ENCODE data around the gene HOXA9.

The HOXA9 gene

DNA sequence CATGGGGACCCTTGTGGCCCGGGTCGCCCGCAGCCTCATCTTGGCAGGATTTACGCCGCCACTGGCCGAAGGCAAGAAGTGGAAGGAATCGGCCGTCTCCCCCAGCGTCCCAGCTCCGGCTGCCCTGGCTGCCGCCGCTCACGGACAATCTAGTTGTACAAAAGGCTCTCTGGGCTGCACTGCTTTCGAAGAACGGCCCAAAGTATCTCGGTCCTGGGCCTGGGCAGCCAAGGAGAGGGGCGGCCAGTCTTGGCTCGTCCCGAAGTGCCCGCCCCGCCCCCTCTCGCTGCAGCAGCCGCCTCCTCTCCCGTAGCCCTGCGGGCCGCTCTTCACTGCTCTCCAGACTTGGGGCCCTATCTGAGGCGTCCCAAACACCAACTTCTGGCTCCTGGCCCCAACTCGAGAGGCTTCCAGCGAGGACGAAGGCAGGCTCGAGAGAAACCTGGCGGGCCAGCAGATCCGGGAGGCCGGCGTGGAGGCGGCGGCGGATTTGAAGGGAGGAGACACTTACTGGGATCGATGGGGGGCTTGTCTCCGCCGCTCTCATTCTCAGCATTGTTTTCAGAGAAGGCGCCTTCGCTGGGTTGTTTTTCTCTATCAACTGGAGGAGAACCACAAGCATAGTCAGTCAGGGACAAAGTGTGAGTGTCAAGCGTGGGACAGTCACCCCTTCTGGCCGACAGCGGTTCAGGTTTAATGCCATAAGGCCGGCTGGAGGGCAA lies 809 bp downstream of the HOXA9 start:
- DNase-seq (ENCODE audit: low spot score): no peak

- DNase-seq (ENCODE audit: low spot score): no peak
Observed at GRCh38 chr7:27164045-27164366, 1.3 kb downstream of the HOXA9 start.

DNA sequence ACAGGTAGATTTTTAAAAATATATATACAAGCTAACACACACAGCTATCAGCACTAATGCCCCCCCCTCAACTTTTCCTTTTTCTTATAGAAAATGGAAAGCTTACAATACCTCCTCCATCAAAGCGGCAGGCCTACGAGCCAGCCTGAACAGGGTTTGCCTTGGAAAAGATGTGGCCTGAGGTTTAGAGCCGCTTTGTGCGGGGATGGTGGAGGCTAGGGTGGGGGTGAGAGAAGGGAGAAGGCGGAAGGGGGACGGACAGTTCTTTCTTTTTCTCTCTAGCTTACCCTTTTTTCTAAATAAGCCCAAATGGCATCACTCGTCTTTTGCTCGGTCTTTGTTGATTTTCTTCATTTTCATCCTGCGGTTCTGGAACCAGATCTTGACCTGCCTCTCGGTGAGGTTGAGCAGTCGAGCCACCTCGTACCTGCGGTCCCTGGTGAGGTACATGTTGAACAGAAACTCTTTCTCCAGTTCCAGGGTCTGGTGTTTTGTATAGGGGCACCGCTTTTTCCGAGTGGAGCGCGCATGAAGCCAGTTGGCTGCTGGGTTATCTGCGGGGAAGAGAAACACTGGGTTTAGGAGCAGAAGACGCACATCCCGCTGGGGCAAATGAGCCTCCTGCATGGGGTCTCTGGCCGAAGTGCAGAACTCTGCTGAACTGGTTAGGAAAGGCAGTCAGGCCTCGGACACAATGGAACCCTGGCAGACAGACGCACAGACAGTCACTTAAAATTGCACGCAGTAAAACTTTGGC lies 1.9 kb downstream of the HOXA9 start:
- DNase-seq (ENCODE audit: low spot score): no peak

GRCh38 chr7:27162561-27163287 lies 2.6 kb downstream of the HOXA9 start:
- no peak for DNase-seq (ENCODE audit: low spot score)

GRCh38 chr7:27161721-27162560 lies 3.4 kb downstream of the HOXA9 start:
- no peak for DNase-seq (ENCODE audit: low spot score)

DNA sequence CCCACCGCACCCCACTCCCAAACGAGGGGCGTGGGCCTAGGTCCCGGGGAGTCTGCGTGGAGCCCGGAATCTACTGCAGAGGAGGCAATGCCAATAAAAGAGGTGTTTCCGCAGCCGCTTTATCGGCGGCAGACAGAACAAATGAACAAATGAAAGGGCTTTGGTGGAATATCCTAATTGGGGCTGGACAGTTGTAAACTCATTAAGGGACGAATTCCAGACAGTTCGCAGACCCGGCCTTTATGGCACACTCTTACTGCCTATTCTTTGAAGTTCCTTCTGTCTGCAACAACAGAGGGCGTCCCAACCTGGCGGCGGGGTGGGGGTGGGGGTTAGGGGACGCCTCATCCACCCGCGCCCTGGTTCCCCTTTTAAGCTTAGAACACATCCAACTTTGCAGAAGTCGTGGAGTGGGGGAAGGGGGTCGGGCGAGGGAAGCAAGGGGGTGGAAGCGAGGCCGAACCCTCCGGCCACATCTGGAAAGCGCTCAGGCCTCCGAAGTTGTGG lies 4.1 kb downstream of the HOXA9 start:
- DNase-seq (ENCODE audit: low spot score): no peak

DNA sequence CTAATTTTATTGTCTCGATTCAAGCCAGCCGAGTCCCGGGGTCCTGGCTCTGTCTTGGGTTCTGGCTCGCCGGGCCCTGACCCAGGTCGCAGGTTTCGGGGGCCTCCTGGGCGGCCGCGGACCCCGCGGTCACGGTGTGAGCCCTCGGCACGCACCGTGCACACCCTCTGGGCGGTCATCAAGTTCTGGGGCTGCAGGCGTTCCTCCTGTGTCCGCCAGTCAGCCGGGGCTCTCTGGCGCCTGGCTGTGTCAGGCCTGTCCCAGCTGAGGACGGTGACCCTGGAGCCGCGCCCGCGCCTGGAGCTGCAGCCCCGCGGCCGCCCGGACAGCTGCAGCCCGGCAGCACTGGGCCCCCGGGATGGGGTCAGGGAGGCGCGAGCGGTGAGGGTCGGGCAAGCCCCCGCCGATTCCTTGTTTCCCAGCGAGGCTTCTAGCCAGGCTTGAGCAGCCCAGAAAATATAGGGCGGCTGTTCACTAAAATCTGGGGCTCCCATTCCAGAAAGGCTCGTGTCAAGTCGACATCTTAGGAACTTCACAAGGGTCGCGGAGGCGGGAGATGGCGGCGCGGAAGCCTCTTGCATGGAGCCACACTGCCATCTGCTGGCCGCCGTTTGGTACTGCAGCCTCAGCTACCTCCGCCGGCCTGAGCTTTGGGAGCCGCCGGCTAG lies 4.7 kb downstream of the HOXA9 start:
- peak; percentile 65 for DNase-seq (ENCODE audit: low spot score)

DNA sequence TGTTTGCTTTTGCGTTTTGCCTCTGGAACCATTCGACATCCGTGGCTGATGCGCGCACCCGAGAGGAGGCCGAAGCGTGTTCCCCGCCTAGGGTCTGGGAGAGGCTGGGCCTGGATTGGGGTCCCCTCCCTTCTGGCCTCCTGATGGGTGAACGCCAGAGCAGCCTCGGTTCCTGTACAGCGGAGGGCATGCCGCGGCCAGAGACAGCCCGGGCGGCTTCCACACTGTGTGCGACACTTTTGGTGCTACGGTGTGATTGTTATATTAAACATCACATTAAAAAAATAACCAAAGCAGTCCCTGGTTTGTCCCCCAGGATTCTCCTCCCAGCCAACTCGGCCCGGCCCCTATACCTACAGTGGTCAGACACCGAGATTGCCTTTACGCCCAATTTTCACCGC lies 5.2 kb downstream of the HOXA9 start:
- DNase-seq (ENCODE audit: low spot score): no peak

DNA sequence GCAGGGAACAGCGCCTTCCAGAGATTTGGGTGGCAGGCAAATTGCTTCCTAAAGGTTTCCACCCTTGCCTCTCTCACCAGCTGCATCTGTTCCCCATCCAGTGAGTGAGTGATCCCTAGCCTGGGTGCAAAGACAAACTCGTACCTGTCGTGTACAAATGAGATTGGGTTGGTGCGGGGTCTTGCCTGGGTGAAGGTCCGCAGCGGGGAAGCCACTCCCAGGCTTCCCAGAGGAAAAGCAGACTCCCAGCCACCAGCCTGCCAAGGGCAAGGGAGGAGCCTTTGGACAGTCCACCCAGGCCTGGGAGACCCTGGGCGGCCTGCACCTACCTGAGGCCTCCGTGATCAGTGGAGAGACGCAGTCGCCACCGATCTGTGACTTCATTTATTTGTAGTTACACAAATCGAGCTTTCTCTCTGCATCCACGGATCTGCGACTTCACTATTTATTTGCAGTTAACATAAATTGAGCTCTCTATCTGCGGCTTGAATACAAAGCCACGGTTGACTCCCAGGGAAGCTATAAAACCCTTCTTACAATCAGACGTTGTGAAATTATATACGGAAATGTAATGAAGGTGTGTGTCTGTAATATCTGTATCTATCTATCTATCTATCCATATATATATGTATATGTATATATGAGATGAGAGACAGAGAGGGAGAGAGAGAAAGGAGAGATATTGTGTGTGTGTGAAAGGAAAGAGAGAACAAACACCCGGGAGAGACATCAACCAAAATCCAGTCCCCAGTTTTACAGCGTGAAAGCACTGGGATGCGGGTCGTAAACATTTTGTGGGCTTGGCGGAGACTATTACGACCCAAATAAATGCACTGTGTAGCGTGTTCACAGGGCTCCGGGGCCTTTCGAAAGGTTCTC lies 5.8 kb downstream of the HOXA9 start:
- no peak for DNase-seq (ENCODE audit: low spot score)

- no peak for DNase-seq (ENCODE audit: low spot score)
Observed at GRCh38 chr7:27158436-27159265, 6.7 kb downstream of the HOXA9 start.

GRCh38 chr7:27157702-27158431 lies 7.5 kb downstream of the HOXA9 start:
- no peak for DNase-seq (ENCODE audit: low spot score)

DNA sequence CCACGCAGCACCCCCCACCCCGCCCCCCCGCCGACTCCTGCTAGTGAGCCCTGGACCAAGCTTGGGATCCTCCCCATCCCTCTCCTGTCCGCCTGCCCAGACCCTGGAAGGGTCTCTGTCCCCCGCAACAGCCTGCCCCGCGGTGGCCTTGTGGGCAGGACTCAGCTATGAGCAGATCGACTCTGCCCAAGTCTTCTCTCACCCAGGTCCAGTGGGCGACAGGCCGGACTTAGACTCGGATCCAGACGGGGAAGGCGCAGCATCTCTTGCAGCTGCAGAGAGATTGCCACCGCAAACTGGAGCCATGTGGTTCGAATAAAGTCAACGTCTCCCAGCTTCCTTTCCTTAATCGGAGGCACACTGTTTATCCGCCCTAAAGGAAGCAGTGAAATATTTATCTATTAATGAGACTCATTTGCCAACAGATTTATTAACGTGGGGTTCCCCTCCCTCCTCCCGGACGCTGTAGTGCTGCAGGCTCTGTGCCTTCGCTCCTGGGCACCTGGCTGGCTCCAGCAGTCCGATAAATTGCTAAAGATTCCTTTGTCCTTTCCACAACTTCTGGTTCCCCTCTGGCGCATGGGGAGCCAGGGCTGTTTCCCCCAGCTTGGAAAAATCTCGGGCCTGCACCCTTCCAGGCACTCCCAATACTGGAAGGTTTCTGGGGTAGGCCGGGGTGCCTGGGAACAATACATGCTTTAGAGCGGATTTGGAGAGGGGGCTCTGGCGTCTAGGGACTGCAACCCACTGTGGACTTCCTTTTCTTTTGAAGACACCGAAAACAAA lies 8.2 kb downstream of the HOXA9 start:
- DNase-seq (ENCODE audit: low spot score): no peak

DNA sequence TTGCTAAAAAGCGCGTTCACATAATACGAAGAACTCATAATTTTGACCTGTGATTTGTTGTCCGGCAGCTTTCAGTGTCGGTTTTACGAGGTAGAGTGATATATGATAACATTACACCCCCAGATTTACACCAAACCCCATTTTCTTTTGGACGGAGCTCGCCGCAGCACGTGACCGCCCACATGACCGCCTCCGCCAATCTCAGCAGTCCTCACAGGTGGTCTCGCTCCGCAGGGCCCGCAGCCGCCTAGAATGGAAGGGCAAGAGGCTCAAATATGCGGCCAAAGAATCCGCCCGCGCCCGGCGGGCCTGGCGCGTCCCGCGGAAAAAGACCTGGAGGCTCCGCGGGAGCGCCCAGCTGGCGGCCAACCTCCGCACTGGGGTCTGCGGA lies 8.8 kb downstream of the HOXA9 start, which contains the start of gene HOXA7:
TSS of gene HOXA7 (minus strand) at position 168 of the 391 bp plus-strand sequence. CDS start at position 38, 130 bp downstream.
- DNase-seq (ENCODE audit: low spot score): no peak

GRCh38 chr7:27155816-27156507 lies 9.4 kb downstream of the HOXA9 start:
- DNase-seq (ENCODE audit: low spot score): no peak

GRCh38 chr7:27154901-27155815 lies 10.2 kb downstream of the HOXA9 start:
- no peak for DNase-seq (ENCODE audit: low spot score)

- DNase-seq (ENCODE audit: low spot score): no peak
Observed at GRCh38 chr7:27154369-27154768, 11.0 kb downstream of the HOXA9 start.

Data from hematopoietic multipotent progenitor cell treated with erythropoietin and hydrocortisone succinate and interleukin-3 and kit ligand, for 15 days (in vitro differentiated cells).